ENCODE results near the gene DOCK3.
"Not testable (repeated sequence)": the region's sequence is repeated elsewhere in the genome, so short reads cannot be mapped to it uniquely, and the experiment has no call there.

The DOCK3 gene

DNA sequence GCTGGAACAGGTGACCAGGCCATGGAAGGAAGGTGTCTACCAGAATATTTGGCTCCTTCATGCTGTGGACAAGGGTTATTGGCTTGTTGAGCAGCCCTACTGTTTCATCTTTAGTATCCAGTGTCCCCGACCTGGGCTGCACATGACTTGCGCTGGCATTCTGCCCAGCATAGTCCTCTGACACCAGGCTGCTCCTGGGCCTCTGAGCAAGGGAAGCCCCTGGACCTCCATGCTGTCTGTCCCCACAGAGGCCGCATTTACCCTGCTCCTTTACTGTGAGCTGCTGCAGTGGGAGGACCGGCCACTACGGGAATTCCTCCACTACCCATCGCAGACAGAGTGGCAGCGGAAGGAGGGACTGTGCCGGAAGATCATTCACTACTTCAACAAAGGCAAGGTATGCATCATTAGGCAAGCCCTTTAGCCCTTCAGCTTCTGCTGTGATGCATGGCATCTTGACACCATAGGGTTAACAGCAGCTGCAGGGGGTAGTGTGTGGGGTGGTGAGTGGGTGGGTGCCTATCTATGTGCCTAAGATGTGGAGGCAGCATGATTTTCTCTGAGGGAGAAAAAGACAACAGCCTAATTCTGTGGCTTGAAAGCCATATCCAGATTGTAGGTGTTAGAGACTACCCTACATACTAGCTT is 666.4 kb downstream of the DOCK3 start:
- no peak for FAIRE-seq

DNA sequence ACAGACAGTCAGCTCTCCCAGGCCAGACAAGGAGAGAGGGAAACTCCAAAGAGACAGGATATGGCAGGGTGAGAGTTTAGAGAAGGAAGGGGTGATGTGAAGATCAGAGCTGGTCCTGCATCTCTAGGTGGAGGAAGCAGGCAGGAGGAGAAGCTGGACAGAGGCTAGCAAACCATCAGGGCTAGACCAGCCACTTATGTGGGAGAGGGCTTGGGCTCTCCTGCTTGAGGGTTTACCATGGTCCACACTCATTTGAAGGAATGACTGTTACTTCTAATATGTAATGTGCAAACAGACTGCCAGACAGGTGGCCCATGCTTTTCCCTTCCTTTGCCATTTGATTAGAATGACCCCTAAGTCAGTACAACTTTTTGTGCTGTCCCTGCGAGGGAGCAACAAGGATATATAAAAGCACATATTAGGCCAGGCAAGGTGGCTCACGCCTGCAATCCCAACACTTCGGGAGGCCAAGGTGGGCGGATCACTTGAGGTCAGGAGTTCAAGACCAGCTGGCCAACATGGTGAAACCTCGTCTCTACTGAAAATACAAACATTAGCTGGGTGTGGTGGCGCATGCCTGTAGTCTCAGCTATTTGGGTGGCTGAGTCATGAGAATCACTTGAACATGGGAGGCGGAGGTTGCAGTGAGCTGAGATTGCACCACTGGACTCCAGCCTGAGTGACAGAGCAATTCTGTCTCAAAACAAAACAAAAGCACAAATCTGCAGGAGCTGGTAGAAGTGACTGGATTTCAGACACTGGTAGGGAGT is 669.4 kb downstream of the DOCK3 start:
- no peak for FAIRE-seq

DNA sequence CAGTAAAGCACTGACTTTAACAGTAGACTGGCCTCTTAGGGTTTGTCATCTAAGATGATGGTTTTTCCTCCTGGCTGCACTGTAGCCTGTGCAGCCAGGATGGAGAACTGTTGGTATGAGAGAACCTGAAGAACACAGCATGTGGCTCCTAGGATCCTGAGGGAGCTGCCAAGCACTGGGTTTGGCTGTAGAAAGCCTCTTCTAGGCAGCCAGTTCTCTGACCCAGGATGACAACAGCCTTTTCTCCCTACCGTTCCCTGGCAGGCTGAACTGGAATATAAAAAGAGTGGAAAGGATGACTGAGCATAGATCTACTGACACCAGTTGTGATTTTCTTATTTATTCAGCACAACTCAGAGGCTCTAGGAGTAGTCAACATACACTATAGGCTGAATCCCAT is 676.0 kb downstream of the DOCK3 start:
- FAIRE-seq, result no peak

GRCh38 chr3:51353131-51353530 is 678.4 kb downstream of the DOCK3 start:
- no peak for FAIRE-seq

- FAIRE-seq, result no peak
These were observed 679.0 kb downstream of the DOCK3 start for GRCh38 chr3:51353691-51354090.

GRCh38 chr3:51354172-51354571 is 679.4 kb downstream of the DOCK3 start:
- no peak for FAIRE-seq

- no peak for FAIRE-seq
These were observed 680.2 kb downstream of the DOCK3 start for GRCh38 chr3:51354731-51355615.

DNA sequence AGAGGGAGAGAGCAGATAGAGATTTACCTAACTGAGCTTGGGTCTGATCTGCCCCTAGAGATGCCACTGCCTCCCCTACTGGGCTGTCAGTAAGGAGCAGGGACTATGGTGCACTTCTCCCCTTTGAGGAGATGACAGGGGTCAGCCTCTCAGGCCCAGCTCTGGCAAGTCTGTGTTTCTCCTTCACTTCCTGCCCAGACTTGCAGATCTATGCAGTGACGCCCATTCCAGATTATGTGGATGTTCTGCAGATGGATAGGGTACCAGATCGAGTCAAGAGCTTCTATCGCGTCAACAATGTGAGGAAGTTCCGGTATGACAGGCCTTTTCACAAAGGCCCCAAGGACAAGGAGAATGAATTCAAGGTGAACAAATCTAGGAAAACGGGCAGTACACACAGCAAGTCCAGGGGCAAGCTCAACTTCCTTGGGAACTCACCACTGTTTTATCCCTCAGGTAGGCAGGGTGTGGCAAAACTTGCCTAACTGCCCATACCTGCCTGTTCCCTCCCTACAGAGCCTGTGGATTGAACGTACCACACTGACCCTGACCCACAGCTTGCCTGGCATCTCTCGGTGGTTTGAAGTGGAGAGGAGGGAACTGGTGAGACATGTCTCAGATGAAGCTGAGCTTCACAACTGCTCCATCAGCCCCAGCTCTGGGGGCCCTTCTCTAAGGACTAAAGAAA is 681.3 kb downstream of the DOCK3 start:
- no peak for FAIRE-seq

GRCh38 chr3:51357856-51358255 is 683.1 kb downstream of the DOCK3 start:
- no peak for FAIRE-seq

- no peak for FAIRE-seq
These were observed 684.3 kb downstream of the DOCK3 start for GRCh38 chr3:51358981-51359380.

DNA sequence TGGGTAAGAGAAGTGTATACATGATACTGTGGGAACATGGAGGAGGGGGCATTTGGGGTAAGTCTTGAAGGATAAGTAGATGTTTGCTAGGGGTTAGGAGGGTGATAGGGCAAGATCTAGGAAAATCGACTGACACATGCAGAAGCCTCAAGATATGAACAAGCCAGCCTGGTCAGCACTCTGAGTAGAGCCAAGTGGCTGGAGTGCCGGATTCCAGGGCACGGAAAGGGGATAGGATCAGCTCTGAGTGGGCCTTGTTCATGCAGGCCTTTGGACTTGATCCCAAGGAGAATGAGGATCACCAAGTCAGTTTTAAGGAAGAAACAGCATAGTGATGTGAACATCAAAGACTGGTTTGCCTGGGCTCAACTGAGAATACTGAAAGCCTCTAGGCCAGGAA is 686.1 kb downstream of the DOCK3 start:
- FAIRE-seq, result no peak

- no peak for FAIRE-seq
These were observed 687.0 kb downstream of the DOCK3 start for GRCh38 chr3:51361746-51362145.

GRCh38 chr3:51362476-51362875 is 687.7 kb downstream of the DOCK3 start:
- no peak for FAIRE-seq

- FAIRE-seq, result not testable (repeated sequence)
These were observed 693.5 kb downstream of the DOCK3 start for GRCh38 chr3:51368276-51368675.

GRCh38 chr3:51371943-51372557 is 697.3 kb downstream of the DOCK3 start:
- FAIRE-seq, result peak; percentile 93

DNA sequence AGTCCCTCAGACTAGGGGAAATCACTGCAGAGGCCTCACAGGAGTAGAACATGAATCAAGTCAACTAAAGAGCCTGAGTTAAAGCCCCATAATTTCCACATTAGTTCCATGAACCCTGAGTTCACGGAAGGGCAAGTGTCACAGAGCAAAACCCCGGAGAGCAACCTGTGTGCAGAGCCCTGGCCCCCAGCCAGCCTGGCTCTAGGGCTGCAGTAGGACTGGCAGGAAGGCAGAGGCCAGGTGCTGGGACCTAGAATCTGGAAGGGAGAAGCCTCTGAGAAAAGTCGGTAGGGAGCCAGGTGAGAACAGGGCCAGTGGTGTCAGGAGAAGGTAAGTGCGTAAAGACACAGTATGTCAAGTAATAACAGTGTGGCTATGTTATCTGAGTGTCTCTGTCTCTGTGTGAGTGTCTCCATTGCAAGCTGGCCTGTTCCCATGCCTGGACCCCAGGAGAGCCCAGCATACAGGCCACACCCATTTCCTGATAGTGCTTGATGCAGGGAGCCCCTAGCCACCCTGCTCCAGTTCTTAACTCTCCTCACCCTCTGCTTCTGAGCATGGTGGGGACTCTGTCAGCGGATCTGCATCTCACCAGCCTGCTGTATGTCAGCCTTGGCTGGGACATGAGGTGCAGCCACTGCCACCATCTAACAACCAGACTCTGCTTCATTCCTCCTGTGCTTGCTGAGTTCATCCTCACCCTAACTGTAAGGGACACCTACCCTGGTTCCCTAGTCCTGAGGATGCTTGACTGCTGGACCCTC is 699.1 kb downstream of the DOCK3 start:
- FAIRE-seq, result no peak

GRCh38 chr3:51374456-51374855 is 699.7 kb downstream of the DOCK3 start:
- no peak for FAIRE-seq

GRCh38 chr3:51375136-51375535 is 700.4 kb downstream of the DOCK3 start:
- FAIRE-seq, result no peak

DNA sequence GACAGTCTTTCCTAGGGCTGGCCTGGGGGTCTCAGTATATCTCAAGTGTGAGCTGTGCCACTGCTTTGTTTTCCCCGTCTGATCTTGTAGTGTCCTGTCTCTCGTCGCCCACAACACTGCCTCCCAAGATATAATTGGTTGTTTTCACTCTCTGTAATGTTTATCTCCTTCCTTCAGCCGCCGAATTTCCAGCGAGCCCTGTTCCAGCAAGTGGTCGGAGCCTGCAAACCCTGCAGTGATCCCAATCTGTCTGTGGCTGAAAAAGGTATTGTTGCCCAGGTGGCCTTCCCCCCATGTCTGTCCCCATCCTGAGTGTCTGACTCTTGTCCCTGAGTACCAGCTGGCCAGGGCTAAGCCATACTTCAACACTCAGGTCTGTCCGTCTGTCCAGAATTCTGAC is 700.8 kb downstream of the DOCK3 start:
- FAIRE-seq, result no peak

GRCh38 chr3:51378065-51378464 is 703.3 kb downstream of the DOCK3 start:
- no peak for FAIRE-seq

DNA sequence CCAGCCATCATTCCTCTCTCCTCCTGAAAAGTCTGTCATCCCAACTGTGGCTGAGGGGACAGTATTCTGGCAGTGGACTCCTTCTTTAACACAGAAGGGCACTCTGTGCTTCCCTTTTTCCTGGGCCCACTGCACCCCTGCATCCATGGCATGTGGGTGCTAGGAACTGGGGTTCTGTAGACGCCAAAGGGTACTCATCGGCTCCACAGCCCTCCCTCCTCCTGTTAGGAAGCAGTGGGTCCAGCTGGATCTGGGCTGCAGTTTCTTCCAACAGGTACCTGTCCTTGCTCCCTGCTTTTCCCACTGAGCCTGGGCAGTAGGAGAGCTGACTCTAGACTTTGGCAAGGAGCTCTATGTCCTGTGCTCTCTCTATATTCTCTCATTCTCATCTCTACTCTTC is 704.0 kb downstream of the DOCK3 start:
- FAIRE-seq, result no peak

DNA sequence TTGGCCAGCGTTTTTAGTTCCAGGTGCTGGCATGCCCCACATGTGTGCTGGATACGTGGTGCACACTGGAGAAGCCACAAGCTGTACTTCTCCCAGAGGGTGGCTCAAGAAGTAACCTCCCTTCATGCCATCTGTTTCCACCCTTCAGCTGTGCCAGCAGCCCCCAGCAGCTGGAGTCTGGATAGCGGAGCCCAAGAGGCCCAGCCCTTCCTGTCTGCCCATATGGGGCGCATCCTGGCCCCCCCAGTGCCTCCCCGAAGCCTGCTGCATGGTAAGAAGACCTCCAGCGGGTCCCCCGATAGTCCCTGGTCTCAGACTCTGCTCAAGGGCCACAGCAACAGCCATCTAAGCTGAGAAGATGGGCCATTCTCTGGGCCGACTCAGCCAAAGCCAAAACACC is 704.6 kb downstream of the DOCK3 start:
- FAIRE-seq, result no peak
